ENCODE measurements around the gene CLDN3.
"Not testable (repeated sequence)": the region's sequence is repeated elsewhere in the genome, so short reads cannot be mapped to it uniquely, and the experiment has no call there.

CLDN3 gene

GRCh38 chr7:73721377-73721817 lies 48.7 kb downstream of the CLDN3 start:
- peak overlapping the region; percentile 39 for H3K27ac ChIP-seq

GRCh38 chr7:73720443-73720842 lies 49.6 kb downstream of the CLDN3 start:
- not testable (repeated sequence) for H3K27ac ChIP-seq

More at GRCh38 chr7:73721377-73721817, 48.7 kb downstream of the CLDN3 start:
- no peak for TF ChIP-seq ZFX (IDR thresholded peaks at IDR 0.05; ENCODE audit: borderline replicate concordance)
- no peak for TF ChIP-seq CTCF (IDR thresholded peaks at IDR 0.05)

DNA sequence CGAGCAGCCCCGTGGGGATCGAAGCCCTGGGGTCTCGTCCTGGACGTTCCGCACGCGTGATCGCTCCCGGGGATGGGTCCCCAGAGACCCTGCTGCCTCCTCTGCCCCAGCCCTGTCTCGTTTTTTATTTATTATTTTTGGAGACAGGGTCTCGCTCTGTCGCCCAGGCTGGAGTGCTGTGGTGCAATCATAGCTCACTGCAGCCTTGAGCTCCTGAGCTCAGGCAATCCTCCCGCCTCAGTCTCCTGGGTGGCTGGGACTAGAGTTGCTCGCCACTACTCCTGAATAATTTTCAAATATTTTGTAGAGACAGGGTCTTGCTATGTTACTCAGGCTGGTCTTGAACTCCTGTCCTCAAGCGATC lies 50.3 kb downstream of the CLDN3 start:
- TF ChIP-seq CTCF (IDR thresholded peaks at IDR 0.05) (no peak), ZFX (IDR thresholded peaks at IDR 0.05; ENCODE audit: borderline replicate concordance) (no peak)
- no peak overlapping the region for H3K27ac ChIP-seq

All from 22Rv1 (cell line).